KMS-11 (cell line): ENCODE measurements around the gene CDH4.

Experiments used
- H2AFZ ChIP-seq: fragments of 200-600 bp; sonication (generic); 2 replicates; pipeline ENCODE4 v1.6.1; 2016; ENCODE audit warnings: antibody characterized with exemption, mixed run types, low read depth
- H3K27ac ChIP-seq: fragments of 200-600 bp; sonication (generic); 2 replicates; pipeline ENCODE4 v1.6.1; 2016; ENCODE audit warnings: mild to moderate bottlenecking, mixed run types
- H3K27me3 ChIP-seq: fragments of 200-600 bp; sonication (generic); 2 replicates; pipeline ENCODE4 v1.6.1; 2017; ENCODE audit warnings: mild to moderate bottlenecking, low read depth, mixed run types, moderate library complexity; ENCODE audit not compliant: insufficient read depth
- H3K36me3 ChIP-seq: fragments of 200-600 bp; sonication (generic); 2 replicates; pipeline ENCODE4 v1.6.1; 2017; ENCODE audit warnings: mild to moderate bottlenecking, mixed run types; ENCODE audit not compliant: insufficient read depth
- H3K4me1 ChIP-seq: fragments of 200-600 bp; sonication (generic); 2 replicates; pipeline ENCODE4 v1.6.1; 2016; ENCODE audit warnings: mild to moderate bottlenecking, low read depth, mixed run types; ENCODE audit not compliant: poor library complexity, severe bottlenecking
- H3K4me2 ChIP-seq: fragments of 200-600 bp; sonication (generic); 2 replicates; pipeline ENCODE4 v1.7.0; 2016; ENCODE audit warnings: mild to moderate bottlenecking, mixed run types
- H3K4me3 ChIP-seq: fragments of 200-600 bp; sonication (generic); IDR thresholded peaks from 2 replicates; pipeline ENCODE4 v1.6.1; 2017; ENCODE audit warnings: low read depth, low read length, mixed read lengths; ENCODE audit not compliant: insufficient read depth
- H3K79me2 ChIP-seq: fragments of 200-600 bp; sonication (generic); 2 replicates; pipeline ENCODE4 v1.6.1; 2016; ENCODE audit warnings: low read depth, mixed run types; ENCODE audit not compliant: insufficient read depth
- H3K9ac ChIP-seq: fragments of 200-600 bp; sonication (generic); 2 replicates; pipeline ENCODE4 v1.6.1; 2016; ENCODE audit warnings: mild to moderate bottlenecking, mixed run types
- H4K20me1 ChIP-seq: fragments of 200-600 bp; sonication (generic); 2 replicates; pipeline ENCODE4 v1.6.1; 2016; ENCODE audit warnings: mild to moderate bottlenecking, mixed run types; ENCODE audit not compliant: insufficient read depth
- CTCF ChIP-seq: fragments of 200-600 bp; sonication (generic); conservative IDR thresholded peaks from 2 replicates; pipeline ENCODE4 v1.6.1; 2017; ENCODE audit warnings: low read depth, mild to moderate bottlenecking, antibody characterized with exemption, low read length, moderate library complexity, mixed read lengths

CDH4 gene

DNA sequence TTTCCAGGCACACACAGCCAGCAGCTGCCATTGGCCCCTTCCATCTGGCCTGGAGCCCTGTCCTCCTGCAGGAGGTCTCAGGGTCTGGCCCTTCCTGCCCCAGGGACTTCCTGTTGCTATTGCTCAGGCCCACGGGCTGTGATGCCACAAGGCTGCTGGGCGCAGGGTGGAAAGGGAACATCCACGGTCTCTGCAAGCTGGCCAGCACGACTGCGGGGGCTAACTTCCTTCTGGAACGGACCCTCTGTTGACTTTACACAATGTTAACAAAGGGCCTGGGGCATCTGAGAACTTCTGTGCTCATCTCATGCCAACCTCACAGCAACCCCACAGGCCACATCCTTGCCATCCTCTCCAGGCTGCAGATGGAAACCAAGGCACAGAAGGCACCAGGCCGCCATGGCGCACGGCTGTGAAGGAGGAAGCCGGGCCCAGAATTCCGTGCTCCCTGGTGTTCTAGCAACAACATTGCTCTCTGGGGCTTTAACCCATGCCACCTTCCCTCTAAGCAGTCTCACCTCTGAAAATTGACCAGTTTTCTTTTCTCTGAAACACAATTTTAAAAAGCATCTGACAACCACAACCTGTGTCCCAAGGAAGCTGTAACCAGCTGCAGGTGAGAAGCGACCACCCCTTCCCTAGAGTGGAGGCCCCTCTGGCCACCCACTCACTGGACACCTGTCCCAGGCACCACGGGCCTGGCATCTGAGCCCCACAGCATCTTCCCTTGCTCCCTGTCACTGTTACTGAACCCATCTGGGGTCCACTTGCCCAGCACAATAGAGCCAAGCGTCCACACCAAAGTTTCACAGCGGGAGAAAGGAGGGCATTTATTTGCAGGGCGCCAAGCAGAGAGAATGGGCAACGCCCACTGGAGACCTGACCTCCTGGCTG, 261.3 kb downstream of the CDH4 start:
- TF ChIP-seq CTCF: no peak
- Histone ChIP-seq H3K9ac (no peak overlapping the region), H3K79me2 (no peaks in the 10 kb centered on the region), H2AFZ (no peak overlapping the region), H3K4me3 (no peak overlapping the region), H3K4me2 (no peak overlapping the region), H4K20me1 (no peaks in the 10 kb centered on the region), H3K27ac (no peak overlapping the region), H3K4me1 (no peaks in the 10 kb centered on the region), H3K27me3 (peaks cover 6% of the 10 kb centered on the region), H3K36me3 (no peaks in the 10 kb centered on the region)

DNA sequence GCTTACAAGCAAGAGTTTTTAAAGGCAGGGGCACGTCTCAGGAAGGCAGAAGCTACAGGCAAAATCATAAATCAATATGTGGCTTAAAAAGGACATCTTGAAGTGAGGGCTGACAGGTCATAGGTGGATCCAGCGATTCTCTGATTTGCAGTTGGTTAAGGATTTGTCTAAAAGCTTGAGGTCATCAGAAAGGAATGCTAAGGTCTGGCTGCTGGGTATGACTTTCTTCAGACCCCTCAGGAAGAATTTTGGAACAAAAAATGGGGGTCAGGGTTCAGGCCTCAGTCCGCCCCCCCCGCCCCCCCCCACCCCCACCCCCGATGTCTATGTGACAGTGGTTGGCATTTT, 261.9 kb downstream of the CDH4 start:
- TF ChIP-seq CTCF: no peak
- Histone ChIP-seq H3K4me1 (no peaks in the 10 kb centered on the region), H4K20me1 (no peaks in the 10 kb centered on the region), H3K9ac (no peak overlapping the region), H3K27me3 (peaks cover 10% of the 10 kb centered on the region), H2AFZ (no peak overlapping the region), H3K36me3 (no peaks in the 10 kb centered on the region), H3K4me3 (no peak overlapping the region), H3K27ac (no peak overlapping the region), H3K4me2 (no peak overlapping the region), H3K79me2 (no peaks in the 10 kb centered on the region)

DNA sequence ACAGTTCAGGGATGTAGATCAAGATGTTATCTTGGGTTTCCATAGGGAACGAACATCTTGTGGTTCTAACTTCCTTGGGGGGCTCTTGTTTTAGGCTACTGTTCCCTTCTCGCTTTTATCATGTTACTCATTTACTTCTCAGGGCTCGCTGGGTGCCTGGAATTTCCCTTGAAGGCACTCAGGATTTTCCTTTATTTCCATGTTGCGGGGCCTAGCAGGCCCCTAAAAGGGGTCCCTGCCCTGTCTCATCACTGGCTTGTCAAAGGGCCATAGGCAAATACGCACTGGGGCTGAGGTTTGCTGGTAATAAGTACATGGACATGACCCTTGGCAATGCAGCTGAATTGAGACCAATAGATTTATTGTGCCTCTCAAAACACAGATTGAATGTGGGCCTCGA, 262.3 kb downstream of the CDH4 start:
- H3K79me2 ChIP-seq: no peaks in the 10 kb centered on the region
- H3K4me3 ChIP-seq: no peak overlapping the region
- no peaks in the 10 kb centered on the region for H3K4me1 ChIP-seq
- no peak overlapping the region for H3K27ac ChIP-seq
- H3K36me3 ChIP-seq: no peaks in the 10 kb centered on the region
- H3K27me3 ChIP-seq: peaks cover 10% of the 10 kb centered on the region
- H3K9ac ChIP-seq: no peak overlapping the region
- TF ChIP-seq CTCF: no peak
- no peak overlapping the region for H2AFZ ChIP-seq
- no peak overlapping the region for H3K4me2 ChIP-seq
- H4K20me1 ChIP-seq: no peaks in the 10 kb centered on the region

DNA sequence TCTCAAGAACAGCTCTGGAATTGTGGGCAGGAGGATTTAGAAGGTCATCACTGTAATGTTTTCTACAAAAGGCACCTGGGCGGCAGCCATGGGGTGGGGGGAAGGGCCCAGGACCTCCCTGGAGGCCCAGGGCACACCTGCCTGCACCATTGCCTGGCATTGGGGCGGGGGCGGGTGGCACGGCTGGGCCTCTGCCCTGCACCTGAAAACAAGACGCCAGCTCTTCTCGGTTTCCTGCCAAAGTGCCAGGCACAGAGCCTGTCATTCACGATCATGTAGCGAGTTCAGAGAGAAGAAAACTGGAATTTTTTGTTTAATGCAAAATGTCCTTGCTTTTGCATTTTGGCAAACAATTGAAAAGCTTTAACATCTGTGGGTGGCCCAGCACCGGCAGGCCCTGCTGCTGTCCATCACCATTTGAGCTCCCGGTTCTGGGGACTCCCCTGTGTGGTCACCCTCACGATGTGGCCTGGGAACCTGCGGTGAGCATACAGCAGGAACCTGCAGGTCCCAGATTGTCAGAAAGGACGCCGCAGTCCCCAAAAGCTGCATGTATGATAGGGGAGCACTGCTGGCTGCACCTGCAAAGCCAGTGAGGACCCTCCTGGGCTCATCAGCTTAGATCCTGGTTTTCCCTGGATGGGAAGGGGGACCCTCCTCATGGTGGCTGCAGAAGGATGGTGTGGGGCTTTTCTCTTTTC, 262.9 kb downstream of the CDH4 start:
- no peak for TF ChIP-seq CTCF
- Histone ChIP-seq H3K9ac (no peak overlapping the region), H3K4me2 (no peak overlapping the region), H3K27ac (no peak overlapping the region), H3K36me3 (no peaks in the 10 kb centered on the region), H3K4me1 (no peaks in the 10 kb centered on the region), H3K4me3 (no peak overlapping the region), H4K20me1 (no peaks in the 10 kb centered on the region), H2AFZ (no peak overlapping the region), H3K27me3 (peaks cover 10% of the 10 kb centered on the region), H3K79me2 (no peaks in the 10 kb centered on the region)
